ENCODE measurements around the gene TSSC4. TPM values are rescaled to one million over a fixed set of nuclear protein-coding genes. Genes with fewer than 3 reads are reported as not detected.
A peak's percentile ranks its signal among the peaks of the same experiment; 100 is the strongest.

TSSC4 gene
- total and polyA plus RNA-seq, 2 of the 13 experiments (the other 11 are each of a cell fraction or from before 2014, with no cell fraction given): 16.2 to 58.6 TPM

- TF ChIP-seq MYC (CRISPR knock-in tag; IDR thresholded peaks at IDR 0.05; ENCODE audit: borderline replicate concordance) (peak; percentile 46; the same call in 1 of the 2 replicates), ZNF558 (CRISPR knock-in tag; IDR thresholded peaks at IDR 0.05; ENCODE audit: borderline replicate concordance) (no peak), HMGXB4 (CRISPR knock-in tag; IDR thresholded peaks at IDR 0.05; ENCODE audit: borderline replicate concordance in 1 of 2, low read depth in 1 of 2) (peak; percentile 94 to 96), MLXIP (CRISPR knock-in tag; IDR thresholded peaks at IDR 0.05; ENCODE audit: borderline replicate concordance) (no peak), ZNF12 (CRISPR knock-in tag; IDR thresholded peaks at IDR 0.05) (0 out of 2 replicates have a peak, but pooled peaks have one; percentile 19), CREM (IDR thresholded peaks at IDR 0.05) (peak; percentile 99), CREM (CRISPR knock-in tag; IDR thresholded peaks at IDR 0.05) (peak; percentile 69; the same call in 1 of the 2 replicates), ZNF329 (CRISPR knock-in tag; IDR thresholded peaks at IDR 0.05; ENCODE audit: low read depth) (no peak), ZNF260 (CRISPR knock-in tag; IDR thresholded peaks at IDR 0.05; ENCODE audit: borderline replicate concordance, low read depth) (no peak), ZNF777 (CRISPR knock-in tag; IDR thresholded peaks at IDR 0.05) (no peak; the same call in 1 of the 2 replicates), ZNF772 (CRISPR knock-in tag; IDR thresholded peaks at IDR 0.05) (peak; percentile 89; the same call in 1 of the 2 replicates), ZNF563 (CRISPR knock-in tag; IDR thresholded peaks at IDR 0.05) (peak; percentile 75; the same call in 1 of the 2 replicates), ZXDC (CRISPR knock-in tag; IDR thresholded peaks at IDR 0.05) (no peak), DMAP1 (CRISPR knock-in tag; IDR thresholded peaks at IDR 0.05) (peak; percentile 71; the same call in 1 of the 2 replicates)
- TF ChIP-seq, protein P1, sequence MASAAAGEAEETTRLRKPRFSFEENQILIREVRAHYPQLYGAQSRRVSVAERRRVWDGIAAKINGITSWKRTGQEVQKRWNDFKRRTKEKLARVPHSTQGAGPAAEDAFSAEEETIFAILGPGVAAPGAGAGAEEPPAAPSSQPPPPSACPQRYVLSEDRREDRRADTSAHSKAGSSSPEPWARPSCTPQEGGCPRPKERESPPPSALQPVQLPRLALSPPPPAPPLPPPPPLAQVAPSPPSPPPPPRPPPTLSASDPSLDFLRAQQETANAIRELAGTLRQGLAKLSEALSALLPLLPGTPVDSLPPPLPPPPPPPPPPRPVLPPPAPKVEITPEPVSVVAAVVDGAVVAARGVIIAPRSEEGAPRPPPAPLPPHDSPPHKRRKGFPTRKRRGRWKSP (CRISPR knock-in tag; IDR thresholded peaks at IDR 0.05): 0 out of 2 replicates have a peak, but pooled peaks have one; percentile 46
- TF ChIP-seq, protein P2, sequence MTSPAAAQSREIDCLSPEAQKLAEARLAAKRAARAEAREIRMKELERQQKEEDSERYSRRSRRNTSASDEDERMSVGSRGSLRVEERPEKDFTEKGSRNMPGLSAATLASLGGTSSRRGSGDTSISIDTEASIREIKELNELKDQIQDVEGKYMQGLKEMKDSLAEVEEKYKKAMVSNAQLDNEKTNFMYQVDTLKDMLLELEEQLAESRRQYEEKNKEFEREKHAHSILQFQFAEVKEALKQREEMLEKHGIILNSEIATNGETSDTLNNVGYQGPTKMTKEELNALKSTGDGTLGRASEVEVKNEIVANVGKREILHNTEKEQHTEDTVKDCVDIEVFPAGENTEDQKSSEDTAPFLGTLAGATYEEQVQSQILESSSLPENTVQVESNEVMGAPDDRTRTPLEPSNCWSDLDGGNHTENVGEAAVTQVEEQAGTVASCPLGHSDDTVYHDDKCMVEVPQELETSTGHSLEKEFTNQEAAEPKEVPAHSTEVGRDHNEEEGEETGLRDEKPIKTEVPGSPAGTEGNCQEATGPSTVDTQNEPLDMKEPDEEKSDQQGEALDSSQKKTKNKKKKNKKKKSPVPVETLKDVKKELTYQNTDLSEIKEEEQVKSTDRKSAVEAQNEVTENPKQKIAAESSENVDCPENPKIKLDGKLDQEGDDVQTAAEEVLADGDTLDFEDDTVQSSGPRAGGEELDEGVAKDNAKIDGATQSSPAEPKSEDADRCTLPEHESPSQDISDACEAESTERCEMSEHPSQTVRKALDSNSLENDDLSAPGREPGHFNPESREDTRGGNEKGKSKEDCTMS (CRISPR knock-in tag; conservative IDR thresholded peaks at IDR 0.05): 0 out of 2 replicates have a peak, but pooled peaks have one; percentile 24
These were observed at the start of gene TSSC4 (continued) for GRCh38 chr11:2400069-2400761.

All from HepG2 (cell line).